HFF-Myc (cell line): Measurements from ENCODE around the gene LMF2.

Experiments
- DNase-seq: peaks from one replicate; pipeline ENCODE4 v3.0.0-alpha.2; 2011; ENCODE audit warnings: low read depth; ENCODE audit errors: extremely low read depth
- H3K4me3 ChIP-seq: replicated peaks from 2 replicates; pipeline ENCODE4 v1.5.1; 2011; ENCODE audit warnings: low read depth, mild to moderate bottlenecking, control low read depth, low read length
- CTCF ChIP-seq: IDR thresholded peaks from 2 replicates; pipeline ENCODE4 v1.5.1; 2012; ENCODE audit warnings: mild to moderate bottlenecking, low read depth, low read length, control low read depth; ENCODE audit errors: missing control alignments

Gene LMF2

GRCh38 chr22:50498322-50498890, 9.1 kb downstream of the LMF2 start:
- peak; percentile 69 for TF ChIP-seq CTCF
- peak; percentile 30 for DNase-seq
- H3K4me3 ChIP-seq, result no peak overlapping the region

DNA sequence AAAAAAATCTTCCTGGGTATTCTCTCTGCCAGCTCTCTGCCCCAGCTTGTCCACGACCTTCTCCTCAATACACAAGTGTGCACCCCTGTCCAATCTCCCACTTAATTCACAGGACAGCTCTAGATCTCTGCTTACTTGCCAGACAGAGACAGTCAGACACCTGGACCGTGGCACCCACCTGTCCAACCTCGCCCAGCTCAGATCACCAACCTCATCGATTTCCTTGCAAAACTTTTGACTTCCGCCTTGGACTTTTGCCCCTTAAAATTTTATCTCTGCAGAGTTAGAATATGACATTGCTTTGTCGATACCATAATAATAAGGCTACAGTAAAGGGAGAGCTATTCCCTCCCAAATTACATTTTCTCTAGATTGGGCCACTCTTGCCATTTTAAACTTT, 10.4 kb downstream of the LMF2 start:
- no peak for DNase-seq
- no peak overlapping the region for H3K4me3 ChIP-seq
- no peak for TF ChIP-seq CTCF

GRCh38 chr22:50490531-50491308, 16.8 kb downstream of the LMF2 start:
- H3K4me3 ChIP-seq, result no peak overlapping the region
- no peak for DNase-seq
- no peak for TF ChIP-seq CTCF

DNA sequence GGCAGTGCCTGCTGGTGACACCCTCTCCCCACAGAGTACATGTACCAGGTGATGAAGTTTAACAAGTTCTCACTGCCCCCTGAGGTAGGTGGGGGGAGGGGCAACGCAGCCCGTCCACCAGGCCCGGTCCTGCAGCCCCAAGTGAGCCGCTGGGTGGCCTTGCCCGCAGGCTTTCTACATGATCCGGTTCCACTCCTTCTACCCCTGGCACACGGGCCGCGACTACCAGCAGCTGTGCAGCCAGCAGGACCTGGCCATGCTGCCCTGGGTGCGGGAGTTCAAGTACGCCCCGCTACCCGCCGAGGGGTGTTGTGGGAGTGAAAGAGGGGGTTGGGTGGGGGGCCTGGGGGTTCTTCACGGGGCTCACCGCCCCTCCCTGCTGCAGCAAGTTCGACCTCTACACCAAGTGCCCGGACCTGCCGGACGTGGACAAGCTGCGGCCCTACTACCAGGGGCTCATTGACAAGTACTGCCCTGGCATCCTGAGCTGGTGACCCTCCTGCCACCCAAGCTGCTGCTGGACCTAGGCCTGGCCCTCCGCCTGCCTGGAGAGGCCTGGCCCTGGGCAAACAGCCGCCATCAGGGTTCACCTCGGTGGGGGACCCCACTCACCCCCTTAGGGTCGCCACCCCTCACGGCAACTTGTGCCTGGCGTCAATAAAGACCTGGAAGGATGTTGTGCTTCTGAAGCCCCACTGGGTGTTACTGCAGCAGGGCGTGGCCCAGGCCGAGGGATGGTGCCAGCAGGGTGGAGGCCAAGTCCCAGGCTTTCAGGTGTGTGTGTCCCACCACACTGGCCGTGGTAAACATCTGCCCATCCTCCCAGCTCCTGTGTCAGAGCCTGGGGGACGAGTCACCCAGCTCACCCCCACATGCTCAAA, 17.9 kb downstream of the LMF2 start:
- TF ChIP-seq CTCF, result no peak
- no peak for DNase-seq

GRCh38 chr22:50488886-50489285, 18.6 kb downstream of the LMF2 start:
- no peak overlapping the region for H3K4me3 ChIP-seq
- no peak for DNase-seq
- TF ChIP-seq CTCF, result no peak

More for the DNA sequence above, 17.9 kb downstream of the LMF2 start:
- no peak overlapping the region for H3K4me3 ChIP-seq

DNA sequence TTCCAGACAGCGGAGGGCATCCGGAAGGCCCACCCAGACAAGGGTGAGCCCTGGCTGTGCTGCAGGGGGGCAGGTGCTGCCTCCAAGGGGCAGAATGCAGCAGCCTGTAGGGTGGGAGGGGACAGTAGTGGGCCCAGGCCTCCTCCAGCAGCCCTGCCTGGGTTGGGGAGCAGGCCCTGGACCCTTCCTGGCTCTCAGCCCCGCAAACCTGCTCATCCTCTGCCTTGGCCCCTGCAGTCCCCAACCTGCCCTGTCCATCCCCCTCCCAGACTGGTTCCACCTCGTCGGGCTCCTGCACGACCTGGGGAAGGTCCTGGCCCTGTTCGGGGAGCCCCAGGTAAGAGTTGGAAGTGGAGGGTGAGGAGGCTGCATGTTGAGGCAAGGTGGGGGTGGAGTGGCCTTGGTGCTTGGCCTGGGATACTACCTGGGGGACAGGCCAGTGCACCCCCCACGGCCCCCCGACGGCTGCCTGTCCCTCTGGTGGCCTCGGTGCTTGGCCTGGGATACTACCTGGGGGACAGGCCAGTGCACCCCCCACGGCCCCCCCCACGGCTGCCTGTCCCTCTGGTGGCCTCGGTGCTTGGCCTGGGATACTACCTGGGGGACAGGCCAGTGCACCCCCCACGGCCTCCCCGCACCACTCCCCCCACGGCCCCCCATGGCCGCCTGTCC, 19.4 kb downstream of the LMF2 start:
- no peak for TF ChIP-seq CTCF
- no peak for DNase-seq
- no peak overlapping the region for H3K4me3 ChIP-seq
